ENCODE data around the gene SUPT16H. TPM values are rescaled to one million over a fixed set of nuclear protein-coding genes. Genes with fewer than 3 reads are reported as not detected.
A peak's percentile ranks its signal among the peaks of the same experiment; 100 is the strongest.

Gene SUPT16H
- total RNA-seq, 4 donors from 2014 or later = 27.2 to 33.5 (median 30.8) TPM

GRCh38 chr14:21395450-21395849, 11.6 kb upstream of the SUPT16H start:
- no peak for DNase-seq
- intact Hi-C loops (cut with DNase I; ENCODE audit: low total_unique reads) = no loop called here
- Histone ChIP-seq H3K27me3 (no peaks in the 10 kb centered on the region), H3K27ac (no peak overlapping the region), H3K9me3 (no peaks in the 10 kb centered on the region), H3K36me3 (peaks cover 13 to 100% of the 10 kb centered on the region in 2 donors), H3K4me3 (no peak overlapping the region), H3K4me1 (no peaks in the 10 kb centered on the region)
- ATAC-seq = no peak
- TF ChIP-seq POLR2A (IDR thresholded peaks at IDR 0.05) (no peak), CTCF (IDR thresholded peaks at IDR 0.05 in 4 of 5, conservative IDR thresholded peaks at IDR 0.05 in 1 of 5) (no peak)
- in situ Hi-C loops (cut with MboI; ENCODE audit: low sequenced_read_pairs in 4 of 4) = loop anchor here in 1 of 4 donors (25.0 kb wide), 1 partner anchor 158 kb away; no protein-coding TSS in a partner anchor

GRCh38 chr14:21385188-21385904, 1.5 kb upstream of the SUPT16H start:
- peak overlapping the region in 3 of 4 donors; percentile 88 to 95 (median 90) for H3K27ac ChIP-seq
- H3K4me3 ChIP-seq = no peak overlapping the region
- H3K9me3 ChIP-seq = no peaks in the 10 kb centered on the region
- H3K27me3 ChIP-seq = no peaks in the 10 kb centered on the region
- TF ChIP-seq POLR2A (IDR thresholded peaks at IDR 0.05) (no peak), CTCF (IDR thresholded peaks at IDR 0.05 in 4 of 5, conservative IDR thresholded peaks at IDR 0.05 in 1 of 5) (no peak)
- in situ Hi-C loops (cut with MboI; ENCODE audit: low sequenced_read_pairs in 4 of 4) = loop anchor here in 1 of 4 donors (25.0 kb wide), 1 partner anchor 148 kb away; no protein-coding TSS in a partner anchor
- peaks cover 16 to 27% of the 10 kb centered on the region in 2 donors for H3K4me1 ChIP-seq
- H3K36me3 ChIP-seq = peaks cover 0 to 40% of the 10 kb centered on the region in 2 donors
- ATAC-seq (no peak), DNase-seq (no peak)
- intact Hi-C loops (cut with DNase I; ENCODE audit: low total_unique reads) = loop anchor here (2.0 kb wide), 2 partner anchors 91 to 125 kb away; partner anchors contain the start of genes METTL3, RAB2B and TOX4

GRCh38 chr14:21384494-21384851, 654 bp upstream of the SUPT16H start:
- TF ChIP-seq POLR2A (IDR thresholded peaks at IDR 0.05) = no peak
- TF ChIP-seq CTCF (IDR thresholded peaks at IDR 0.05 in 4 of 5, conservative IDR thresholded peaks at IDR 0.05 in 1 of 5) = no peak
- peak overlapping the region; percentile 62 to 93 (median 90) for H3K4me3 ChIP-seq
- peaks cover 16 to 29% of the 10 kb centered on the region in 2 donors for H3K4me1 ChIP-seq
- H3K27ac ChIP-seq = peak overlapping the region; percentile 88 to 95 (median 92)
- intact Hi-C loops (cut with DNase I; ENCODE audit: low total_unique reads) = loop anchor here (1.0 to 5.0 kb wide), 5 partner anchors 53 to 142 kb away; partner anchors contain the start of genes HNRNPC, METTL3, RAB2B and TOX4
- in situ Hi-C loops (cut with MboI; ENCODE audit: low sequenced_read_pairs in 4 of 4) = loop anchor here in 1 of 4 donors (25.0 kb wide), 1 partner anchor 147 kb away; no protein-coding TSS in a partner anchor
- no peaks in the 10 kb centered on the region for H3K27me3 ChIP-seq
- no peak for DNase-seq
- H3K36me3 ChIP-seq = peaks cover 0 to 34% of the 10 kb centered on the region in 2 donors
- no peaks in the 10 kb centered on the region for H3K9me3 ChIP-seq
- ATAC-seq = no peak

GRCh38 chr14:21382886-21383847, 652 bp downstream of the SUPT16H start:
- Histone ChIP-seq H3K4me1 (peaks cover 16 to 29% of the 10 kb centered on the region in 2 donors), H3K9me3 (no peaks in the 10 kb centered on the region), H3K27ac (peak overlapping the region; percentile 88 to 95 (median 92)), H3K36me3 (peaks cover 0 to 25% of the 10 kb centered on the region in 2 donors), H3K4me3 (peak overlapping the region; percentile 62 to 93 (median 90)), H3K27me3 (no peaks in the 10 kb centered on the region)
- DNase-seq (peak in 1 of 2 donors; percentile 28), ATAC-seq (peak; percentile 29 to 43)
- TF ChIP-seq POLR2A (IDR thresholded peaks at IDR 0.05) (no peak), CTCF (IDR thresholded peaks at IDR 0.05 in 4 of 5, conservative IDR thresholded peaks at IDR 0.05 in 1 of 5) (no peak)
- intact Hi-C loops (cut with DNase I; ENCODE audit: low total_unique reads) (loop anchor here (1.0 to 5.0 kb wide), 3 partner anchors 73 to 141 kb away; partner anchors contain the start of genes CHD8 and HNRNPC), in situ Hi-C loops (cut with MboI; ENCODE audit: low sequenced_read_pairs in 4 of 4) (loop anchor here in 1 of 4 donors (25.0 kb wide), 1 partner anchor 146 kb away; no protein-coding TSS in a partner anchor)

Measured in gastrocnemius medialis (tissue), 4 donors.